HS-27A (cell line): Measurements from ENCODE around the gene SEC14L5.
"Not testable (repeated sequence)": the region's sequence is repeated elsewhere in the genome, so short reads cannot be mapped to it uniquely, and the experiment has no call there.

Source experiments
- DNase-seq: peaks from one replicate; pipeline ENCODE4 v3.0.0-alpha.2; 2012; ENCODE audit warnings: low read depth, missing footprints

SEC14L5 gene

DNA sequence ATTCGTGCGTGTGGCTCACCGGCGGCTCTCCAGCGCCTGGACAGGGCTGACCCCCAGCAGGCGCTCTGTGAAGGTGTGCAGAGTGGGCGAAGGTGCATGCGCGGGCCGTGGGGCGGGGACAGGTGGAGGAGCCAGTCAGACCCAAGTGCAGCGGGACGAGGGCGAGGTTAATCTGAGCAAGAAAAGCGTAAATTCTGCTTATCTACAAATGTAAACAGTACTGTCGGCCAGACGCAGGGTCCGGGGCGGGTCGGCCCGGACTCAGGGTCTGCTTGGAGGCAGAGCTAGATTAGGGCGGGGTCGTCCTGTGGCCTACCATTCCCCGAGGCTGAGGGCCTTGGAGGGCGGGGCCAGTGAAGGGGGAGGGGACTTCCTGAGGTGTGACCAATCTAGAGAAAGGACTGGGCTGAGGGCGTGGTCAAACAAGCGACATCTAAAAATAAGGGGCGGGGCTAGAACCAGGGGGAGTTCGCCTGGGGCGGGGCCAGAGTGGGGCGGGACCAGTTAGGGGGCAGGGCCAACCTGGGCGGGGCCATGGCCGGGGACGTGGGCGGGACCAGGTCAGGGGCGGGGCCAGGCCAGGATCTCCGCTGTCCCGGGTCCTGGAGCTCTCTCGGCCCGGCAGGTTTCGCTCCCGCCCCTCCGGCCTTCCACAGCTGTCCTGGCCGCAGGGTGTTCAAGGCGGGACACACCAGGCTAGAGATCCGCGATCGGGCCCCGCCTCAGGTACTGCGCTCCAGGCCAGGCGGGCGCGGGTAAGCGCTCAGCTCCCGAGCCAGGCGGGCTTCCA, at the start of gene SEC14L5:
TSS of gene SEC14L5 (plus strand) at position 611 of the 790 bp plus-strand sequence. CDS start 994 bp downstream, outside the sequence.
- no peak for DNase-seq

DNA sequence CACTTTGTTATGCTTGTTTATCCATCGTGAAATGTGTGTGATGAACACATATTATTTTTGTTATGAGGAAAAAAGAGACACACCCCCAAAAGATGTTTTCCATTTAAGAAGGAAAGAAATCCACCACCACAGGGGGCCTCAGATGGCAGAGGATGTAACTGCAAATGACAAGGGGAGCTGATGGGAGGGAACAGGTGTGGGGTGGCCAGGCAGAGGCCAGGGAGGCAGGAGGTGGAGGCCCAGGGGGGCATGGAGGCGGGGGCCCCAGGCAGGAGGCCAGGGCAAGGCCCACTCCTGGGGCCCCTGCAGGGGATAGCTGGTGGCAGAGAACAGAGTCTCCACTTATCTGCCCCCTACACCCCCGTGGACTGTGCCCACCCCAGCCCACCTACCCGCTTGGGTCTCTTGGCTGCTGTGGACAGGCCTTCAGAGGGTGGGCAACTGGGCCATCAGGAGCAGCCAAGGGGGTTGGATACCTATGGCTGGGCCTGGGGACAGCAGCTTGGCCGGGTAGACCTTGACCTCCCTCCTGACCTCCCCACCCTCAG, 49.2 kb upstream of the SEC14L5 start:
- no peak for DNase-seq

DNA sequence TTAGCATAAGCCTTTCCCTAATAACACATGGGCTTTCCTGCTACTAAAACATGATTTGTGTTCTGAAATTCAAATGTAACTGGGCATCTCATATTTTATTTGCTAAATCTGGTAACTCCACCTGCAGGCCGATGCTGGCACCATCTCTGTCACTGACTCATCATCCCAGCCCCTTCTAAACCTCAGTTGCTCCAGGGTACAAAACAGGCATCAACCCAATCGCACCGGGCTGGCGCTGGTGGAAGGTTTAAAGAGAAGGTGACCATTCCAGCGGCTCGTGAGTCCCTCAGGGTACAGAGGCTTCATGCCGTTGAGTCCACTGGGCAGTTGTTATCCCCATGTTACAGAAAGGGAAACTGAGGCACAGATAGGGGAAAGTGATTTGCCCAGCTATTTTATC, 48.3 kb upstream of the SEC14L5 start:
- DNase-seq = no peak

DNA sequence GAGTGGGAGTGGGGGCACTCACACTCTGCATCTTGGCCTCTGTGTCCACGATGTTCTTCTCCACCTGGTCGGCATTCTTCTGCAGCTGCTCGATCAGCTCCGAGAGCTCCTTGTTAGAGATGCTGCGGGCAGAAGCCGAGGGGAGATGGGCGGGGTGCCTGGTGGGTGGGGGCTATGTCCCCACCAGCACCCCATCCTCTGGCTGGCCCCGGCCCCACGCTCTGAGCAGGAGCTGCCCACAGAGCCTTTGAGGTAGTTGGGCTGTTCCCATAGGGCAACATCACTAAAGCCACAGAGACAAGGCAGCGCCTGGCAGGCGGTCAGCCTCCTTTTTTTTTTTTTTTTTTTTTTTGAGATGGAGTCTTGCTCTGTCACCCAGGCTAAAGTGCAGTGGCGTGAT, 47.3 kb upstream of the SEC14L5 start:
- DNase-seq = no peak

DNA sequence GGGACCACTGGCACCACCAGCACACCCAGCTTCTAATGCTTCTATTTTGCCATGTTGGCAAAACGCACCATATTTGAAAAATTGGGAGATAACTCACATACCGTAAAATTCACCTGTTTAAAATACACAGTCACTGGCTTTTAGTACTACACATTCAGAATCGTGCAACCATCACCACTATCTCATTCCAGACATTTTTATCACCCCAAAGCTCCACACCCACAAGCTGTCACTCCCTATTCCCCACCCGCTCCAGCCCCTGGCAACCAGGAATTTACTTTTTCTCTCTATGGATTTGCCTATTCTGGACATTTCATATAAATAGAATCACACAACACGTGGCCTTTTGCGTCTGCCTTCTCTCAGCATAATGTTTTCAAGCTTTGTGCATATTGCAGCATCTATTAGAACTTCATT, 46.2 kb upstream of the SEC14L5 start:
- DNase-seq = peak; percentile 43

DNA sequence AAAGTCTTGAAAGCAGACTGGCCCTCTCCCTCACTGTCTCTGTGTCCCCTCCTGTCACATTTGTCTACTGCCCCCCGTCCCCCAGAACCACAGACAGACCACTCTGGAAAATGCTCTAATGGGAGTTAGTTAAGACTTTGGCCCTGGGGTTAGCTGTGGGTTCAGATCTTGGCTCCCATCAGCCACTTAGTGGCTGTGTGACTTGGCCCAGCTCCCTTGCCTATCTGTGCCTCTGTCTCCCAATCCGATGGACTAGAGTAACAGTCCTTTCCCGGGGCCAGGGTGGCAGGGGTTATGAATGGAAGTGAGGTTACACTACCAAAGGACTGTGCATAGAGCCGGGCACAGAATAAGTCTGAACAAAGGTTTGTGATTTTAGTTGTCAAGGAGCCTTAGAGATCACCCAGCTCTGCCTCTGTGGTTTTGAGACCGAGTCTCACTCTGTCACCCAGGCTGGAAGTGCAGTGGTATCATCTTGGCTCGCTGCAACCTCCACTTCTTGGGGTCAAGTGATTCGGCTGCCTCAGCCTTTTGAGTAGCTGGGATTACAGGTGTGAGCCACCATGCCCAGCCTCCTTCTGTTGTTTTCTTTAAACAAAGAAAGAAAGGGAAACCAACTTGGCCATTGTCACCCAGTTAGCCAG, 44.9 kb upstream of the SEC14L5 start:
- no peak for DNase-seq

DNA sequence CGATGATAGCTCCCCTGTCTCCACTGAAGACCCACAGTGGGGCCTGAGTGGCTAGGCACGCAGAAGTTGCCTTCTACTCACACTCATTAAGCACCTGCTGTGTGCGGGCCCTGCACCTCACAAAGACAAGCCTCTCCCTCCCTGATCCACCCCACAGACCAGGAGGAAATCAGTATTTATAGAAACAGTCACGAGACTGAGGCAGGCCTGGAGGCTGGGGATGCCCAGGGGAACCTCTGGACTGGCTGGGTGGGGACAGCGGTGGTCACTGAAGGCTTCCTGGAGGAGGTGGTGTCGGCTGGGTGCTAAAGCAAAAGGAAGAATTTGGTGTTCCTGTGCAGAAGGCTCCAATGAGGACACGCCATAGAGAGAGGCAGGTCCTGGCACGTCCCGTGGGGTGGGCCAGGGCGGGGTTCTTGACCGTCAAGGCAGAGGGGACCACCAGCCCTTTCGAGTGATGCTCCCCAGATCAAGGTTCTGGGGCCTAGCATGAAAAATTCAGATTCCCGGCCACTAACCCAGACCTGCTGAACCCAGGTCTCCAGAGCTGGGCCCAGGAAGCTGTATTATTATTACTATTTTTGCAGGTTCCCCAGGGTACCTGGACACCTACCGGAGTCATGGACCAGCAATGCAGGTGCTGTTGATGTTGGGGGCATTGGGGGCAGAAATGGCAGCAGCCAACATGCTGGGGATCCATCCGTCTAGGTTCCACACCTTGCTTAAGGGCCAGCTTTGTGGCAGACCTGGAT, 44.2 kb upstream of the SEC14L5 start:
- DNase-seq = no peak

DNA sequence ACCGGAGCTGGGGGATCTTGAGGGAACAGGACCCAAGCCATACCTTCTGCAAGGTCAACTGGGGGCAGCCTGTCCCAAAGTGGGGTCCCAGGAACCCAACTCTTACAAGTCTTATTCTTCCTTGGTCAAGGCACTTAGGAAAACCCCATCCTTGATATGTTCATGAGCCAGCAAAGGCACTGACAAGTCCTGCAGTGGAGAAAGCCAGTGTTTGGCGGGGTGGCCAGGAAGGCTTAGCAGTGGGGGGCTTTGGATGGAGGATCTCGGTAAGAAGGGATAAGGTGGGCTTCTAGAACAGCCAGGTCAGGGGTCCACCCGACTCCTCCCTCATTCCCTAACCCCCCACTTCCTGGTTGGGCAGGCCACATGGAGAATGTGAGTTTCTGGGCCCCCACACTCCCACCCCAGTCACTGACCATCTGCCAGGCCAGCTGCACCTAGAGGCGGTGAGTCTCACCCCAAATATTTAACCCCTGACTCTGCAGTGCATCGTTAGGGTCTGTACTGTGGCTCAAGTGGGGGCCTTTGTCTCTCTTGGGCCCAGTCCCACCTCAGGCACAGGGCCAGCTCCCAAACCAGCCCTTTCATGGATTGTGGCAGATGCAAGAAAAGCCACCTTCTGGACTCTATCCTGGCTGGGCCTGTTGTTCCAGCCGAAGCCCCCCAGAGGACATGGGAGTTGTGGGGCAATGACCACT, 43.5 kb upstream of the SEC14L5 start:
- no peak for DNase-seq

DNA sequence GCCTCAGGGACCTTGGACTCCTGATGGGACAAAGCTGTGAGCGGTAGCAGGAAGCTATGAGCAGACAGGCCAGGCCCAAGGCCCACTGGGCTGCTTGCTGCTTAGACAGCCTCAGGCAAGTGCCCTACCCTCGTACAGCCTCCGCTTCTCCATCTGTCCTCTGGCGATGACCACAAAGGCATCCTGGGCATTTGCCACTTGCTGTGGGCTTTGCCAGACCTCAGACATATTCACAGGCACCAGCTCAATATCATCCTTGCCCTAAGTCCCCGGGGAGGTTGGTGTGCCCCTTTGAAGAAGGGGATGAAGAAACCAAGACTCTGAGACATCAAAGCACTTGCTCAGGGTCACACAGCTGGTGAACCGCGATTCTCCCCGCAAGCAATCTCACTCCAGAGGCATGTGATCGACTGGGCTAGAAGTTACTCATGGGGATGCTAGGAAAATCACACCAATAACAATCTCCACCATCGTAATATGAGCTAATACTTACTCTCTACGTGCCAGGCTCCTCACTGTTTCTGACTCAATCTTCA, 42.8 kb upstream of the SEC14L5 start:
- DNase-seq = peak; percentile 97

DNA sequence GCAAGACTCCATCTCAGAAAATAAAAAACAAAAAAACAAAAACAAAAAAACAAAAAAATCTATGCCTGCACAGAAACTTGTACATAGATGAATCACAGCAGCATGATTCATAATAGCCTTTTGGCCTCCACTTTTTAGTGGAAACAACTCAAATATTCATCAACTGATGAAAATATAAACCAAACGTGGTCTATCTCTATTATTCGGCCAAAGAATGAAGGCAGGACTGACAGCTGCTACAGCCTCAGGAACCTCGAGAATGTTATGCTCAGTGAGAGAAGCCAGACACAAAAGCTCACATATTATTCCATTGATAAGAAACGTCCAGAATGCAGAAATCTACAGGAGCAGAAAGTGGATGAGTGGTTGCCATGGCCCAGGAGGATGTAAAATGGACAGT, 41.0 kb upstream of the SEC14L5 start:
- DNase-seq = peak; percentile 38

DNA sequence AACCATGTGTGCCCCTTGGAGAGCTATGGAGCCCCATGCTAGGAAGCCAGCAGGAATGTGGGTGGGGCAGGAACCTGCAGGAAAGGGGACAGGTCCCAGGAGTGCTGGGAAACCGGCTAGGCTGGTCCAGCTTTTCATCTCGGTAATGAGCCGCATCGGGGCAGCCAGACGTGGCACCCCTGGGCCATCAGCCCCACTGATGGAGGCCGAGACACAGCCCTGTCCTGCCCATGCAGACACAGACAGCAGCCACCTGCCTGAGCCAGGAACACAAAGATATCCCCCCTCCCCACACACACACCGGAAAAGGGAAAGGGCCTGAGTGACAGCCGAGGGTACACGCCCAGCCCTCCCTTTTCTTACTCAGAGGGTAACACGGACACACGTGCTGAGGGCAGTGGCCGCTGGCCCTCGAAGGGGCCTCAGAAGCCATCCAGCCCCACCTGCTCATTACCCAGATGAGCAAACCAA, 39.3 kb upstream of the SEC14L5 start:
- no peak for DNase-seq

DNA sequence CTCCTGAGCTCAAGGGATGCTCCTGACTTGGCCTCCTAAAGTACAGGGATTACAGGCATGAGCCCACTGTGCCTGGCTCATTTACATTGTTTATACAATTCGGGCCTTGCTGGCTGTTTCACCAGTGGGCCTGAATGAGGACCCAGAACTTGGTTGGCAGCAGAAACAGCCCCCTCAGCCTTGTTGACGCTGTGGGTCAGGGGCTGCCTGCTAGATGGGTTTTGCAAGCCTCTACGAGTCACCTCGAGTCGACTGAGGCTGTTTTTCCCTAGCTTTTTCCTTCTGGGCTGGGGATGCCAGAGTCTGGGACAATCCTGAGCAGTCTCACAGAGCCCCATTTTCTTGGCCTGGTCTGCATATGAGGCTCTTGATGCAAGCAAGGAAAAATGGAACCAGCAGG, 37.3 kb upstream of the SEC14L5 start:
- no peak for DNase-seq

DNA sequence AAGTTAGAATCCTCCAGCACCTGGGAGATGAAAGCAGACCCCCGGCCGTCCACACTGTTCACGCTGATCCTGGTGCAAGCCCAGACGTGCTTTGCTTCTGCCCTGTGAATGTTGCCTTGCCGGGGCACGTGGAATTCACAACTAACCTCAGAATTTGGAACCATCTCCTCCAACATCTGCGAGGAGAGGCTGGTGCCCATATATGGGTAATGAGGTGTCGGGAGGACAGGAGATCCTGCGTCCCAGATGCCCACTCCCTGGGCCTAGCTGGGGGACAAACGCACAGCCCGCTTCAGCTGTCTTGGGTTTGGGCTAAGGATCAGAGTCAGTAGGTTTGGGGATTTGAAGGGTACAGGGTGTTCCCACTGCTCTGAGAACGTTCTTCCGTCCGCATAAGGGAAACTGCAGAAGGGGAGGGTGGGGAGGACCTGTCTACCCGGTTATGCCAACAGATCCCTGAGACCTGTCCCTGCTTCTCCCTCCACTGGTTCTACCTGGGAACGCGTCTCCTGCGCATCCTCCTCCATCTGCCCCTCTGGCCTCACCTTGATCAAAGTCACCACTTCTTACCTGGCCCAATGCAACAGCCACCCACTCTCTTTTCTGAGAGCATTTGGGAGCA, 35.3 kb upstream of the SEC14L5 start:
- no peak for DNase-seq

DNA sequence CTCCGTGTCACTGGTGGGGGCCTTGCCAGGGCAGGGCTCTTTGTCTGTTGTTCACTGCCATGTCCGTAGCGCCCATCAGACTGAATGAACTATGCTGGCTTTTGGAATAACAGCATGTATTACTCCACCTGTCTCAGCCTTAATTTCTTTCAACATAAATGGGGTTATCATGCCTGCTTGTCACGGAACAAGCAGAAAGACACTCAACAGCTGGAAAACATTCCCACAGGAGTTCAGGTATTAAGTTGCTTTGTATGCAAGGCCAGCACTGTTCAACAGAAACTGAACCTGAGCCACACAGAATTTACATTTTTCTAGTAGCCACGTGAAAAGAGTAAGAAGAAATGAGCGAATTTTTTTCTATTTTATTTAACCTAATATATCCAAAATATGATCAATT, 34.3 kb upstream of the SEC14L5 start:
- no peak for DNase-seq

DNA sequence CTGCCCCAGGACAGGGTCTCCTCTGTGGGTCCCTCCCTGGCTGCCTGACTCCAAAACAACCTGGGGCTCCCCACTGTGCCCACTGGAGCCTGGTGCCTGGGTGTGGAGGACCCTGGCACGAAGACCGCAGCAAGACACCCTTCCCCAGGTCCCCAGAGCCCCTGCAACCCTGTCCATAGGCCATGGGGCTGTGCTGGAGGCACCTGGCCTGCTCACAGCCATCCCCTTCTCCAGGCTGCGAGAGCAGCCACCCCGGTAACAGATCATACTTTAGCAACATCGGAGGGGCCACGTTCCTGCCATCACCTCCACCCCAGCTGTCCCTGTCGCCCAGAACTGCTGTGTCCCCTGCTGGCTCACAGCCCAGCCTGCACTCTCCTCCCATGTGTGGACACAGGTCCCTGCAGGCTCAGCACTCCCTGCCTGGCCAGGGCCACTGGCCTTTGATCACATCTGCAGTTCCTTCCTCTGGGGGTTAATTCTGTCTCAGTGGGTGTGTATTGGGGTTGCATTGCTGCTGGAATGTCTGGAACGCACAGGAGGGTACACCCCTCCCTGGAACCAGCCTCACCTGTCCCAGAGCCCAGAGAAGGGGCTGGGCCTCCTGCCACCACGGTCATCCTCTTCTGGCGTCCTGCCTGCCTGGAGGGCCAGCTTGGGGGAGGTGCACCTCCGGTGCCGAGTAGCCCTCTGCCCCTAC, 33.4 kb upstream of the SEC14L5 start:
- DNase-seq = no peak

DNA sequence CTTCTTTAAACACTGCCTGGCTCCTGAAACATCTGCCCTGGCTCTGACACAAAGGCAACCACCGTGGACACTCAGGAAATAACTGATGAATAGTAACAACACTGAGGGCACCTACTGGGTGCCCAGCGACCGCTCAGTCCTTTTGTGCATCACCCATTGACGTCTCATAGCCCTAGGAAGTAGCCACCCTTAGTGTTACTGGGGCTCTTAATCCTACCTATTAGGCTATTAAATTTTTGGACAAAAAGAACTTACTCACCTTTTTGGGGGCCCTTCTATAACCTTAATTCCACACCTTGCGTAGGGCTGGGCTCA, 32.9 kb upstream of the SEC14L5 start:
- no peak for DNase-seq

DNA sequence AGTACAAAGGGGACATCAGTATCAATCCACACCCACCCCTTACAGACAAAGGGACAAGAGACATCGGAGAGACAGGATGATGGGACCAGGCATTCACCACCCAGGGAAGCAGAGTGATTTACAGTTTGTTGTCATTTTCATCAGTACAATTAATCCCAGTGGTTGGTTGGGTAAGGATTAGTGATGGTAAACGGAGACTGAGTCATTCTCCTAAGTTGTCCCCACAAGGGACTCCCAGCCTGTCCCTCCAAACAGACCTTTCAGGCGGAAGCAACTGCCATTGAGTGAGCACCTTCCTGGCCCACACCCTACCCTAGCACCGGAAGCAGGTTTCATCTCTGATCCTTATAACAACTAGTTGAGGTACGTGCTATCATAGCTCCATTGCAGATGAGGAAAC, 32.3 kb upstream of the SEC14L5 start:
- DNase-seq = no peak

DNA sequence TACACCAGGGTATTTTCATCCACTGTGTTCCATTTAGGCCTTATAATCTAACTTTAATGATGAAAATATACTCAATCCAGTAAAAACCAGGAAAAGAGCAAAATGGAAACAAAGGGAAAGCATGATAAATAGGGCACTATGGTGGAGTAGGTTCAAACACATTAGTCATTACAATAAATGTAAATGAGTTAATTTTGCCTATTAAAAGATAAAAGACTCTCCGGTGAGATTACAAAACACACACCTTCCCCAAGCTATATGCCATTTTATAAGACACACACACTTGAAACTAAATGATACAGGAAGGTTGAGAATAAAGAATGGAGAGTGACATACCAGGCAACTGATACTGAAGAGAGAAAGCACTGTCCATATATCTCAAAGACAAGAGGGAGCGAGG, 31.2 kb upstream of the SEC14L5 start:
- no peak for DNase-seq

DNA sequence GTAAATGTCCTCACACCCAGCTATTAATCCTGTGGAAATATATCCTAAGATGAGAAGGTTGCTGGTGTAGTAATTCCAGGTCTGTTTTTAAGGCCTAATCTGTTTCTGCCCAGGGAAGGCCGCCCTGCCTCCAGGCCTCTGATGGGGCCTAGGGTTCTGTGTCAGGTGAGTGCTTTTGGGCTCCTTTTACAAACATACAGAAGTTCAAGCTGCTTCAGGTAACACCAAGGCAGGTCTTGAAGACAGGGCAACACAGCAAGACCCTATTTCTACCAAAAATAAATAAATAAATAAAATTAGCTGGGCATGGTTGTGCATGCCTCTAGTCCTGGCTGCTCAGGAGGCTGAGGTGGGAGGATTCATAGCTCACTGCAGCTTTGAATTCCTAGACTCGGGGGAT, 30.5 kb upstream of the SEC14L5 start:
- DNase-seq = no peak

DNA sequence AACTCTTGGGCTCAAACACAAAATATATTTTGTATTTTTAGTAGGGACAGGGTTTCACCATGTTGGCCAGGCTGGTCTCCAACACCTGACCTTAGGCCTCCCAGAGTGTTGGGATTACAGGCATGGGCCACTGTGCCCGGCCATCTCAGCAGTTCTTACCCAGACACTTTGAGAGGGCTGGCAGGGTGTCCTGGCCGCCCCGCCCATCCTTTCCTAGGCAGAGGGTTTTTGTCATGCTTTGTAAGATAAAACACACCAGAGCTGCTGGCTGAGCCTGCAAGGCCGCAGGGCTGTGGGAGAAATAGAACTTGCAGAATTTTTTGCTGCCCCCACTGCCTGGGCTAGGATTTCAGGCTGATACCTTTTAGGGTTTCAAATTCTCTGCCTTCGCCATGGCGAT, 29.9 kb upstream of the SEC14L5 start:
- DNase-seq = no peak

DNA sequence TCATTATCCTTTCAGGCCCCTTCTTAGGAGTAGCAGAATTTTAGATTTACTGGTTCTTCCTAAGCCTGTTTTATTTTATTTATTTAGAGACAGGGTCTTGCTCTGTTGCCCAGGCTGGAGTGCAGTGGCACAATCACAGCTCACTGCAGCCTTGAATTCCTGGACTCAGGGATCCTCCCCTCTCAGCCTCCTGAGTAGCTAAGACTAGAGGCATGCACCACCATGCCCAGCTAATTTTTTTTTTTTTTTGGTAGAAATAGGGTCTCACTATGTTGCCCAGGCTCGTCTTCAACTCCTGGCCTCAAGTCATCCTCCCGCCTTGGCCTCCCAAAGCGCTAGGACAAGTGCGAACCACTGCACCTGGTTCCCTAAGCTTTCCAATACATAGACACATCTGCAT, 28.5 kb upstream of the SEC14L5 start:
- DNase-seq = not testable (repeated sequence)
